GM23338 (cell line): ENCODE data around the gene FLRT2. TPM values are rescaled to one million over a fixed set of nuclear protein-coding genes. Genes with fewer than 3 reads are reported as not detected.

ENCODE experiments used
- ATAC-seq: fragments of 200-7000 bp; cut with Tn5 transposase; 3 replicates; pipeline ENCODE4 v1.9.1; 2020
- DNase-seq: peaks from one replicate; pipeline ENCODE4 v3.0.0-alpha.2; 2015; ENCODE audit warnings: low spot score
- H2AFZ ChIP-seq: fragments of 200-600 bp; sonication (generic); 2 replicates; pipeline ENCODE4 v1.8.0; 2016; ENCODE audit warnings: antibody characterized with exemption, mild to moderate bottlenecking, moderate library complexity
- H3F3A ChIP-seq: fragments of 200-600 bp; sonication (generic); replicated peaks from 2 replicates; pipeline ENCODE4 v1.8.0; 2017; ENCODE audit warnings: antibody characterized with exemption, mixed run types, low read depth
- H3K27ac ChIP-seq: fragments of 200-600 bp; sonication (generic); 2 replicates; pipeline ENCODE4 v1.6.1; 2016; ENCODE audit warnings: low read depth
- H3K27me3 ChIP-seq: fragments of 200-600 bp; sonication (generic); 2 replicates; pipeline ENCODE4 v1.8.0; 2016; ENCODE audit warnings: mild to moderate bottlenecking, mixed run types, moderate library complexity; ENCODE audit not compliant: insufficient read depth
- H3K36me3 ChIP-seq: fragments of 200-600 bp; sonication (generic); 2 replicates; pipeline ENCODE4 v1.8.0; 2016; ENCODE audit warnings: mild to moderate bottlenecking; ENCODE audit not compliant: insufficient read depth
- H3K4me1 ChIP-seq: fragments of 200-600 bp; sonication (generic); 2 replicates; pipeline ENCODE4 v1.8.0; 2016; ENCODE audit warnings: mild to moderate bottlenecking, moderate library complexity; ENCODE audit not compliant: insufficient read depth
- H3K4me2 ChIP-seq: fragments of 200-600 bp; sonication (generic); 2 replicates; pipeline ENCODE4 v1.7.1; 2017; ENCODE audit warnings: mixed run types
- H3K4me3 ChIP-seq: fragments of 200-600 bp; sonication (generic); 2 replicates; pipeline ENCODE4 v1.6.1; 2016; ENCODE audit warnings: mixed run types
- H3K79me2 ChIP-seq: fragments of 200-600 bp; sonication (generic); replicated peaks from 2 replicates; pipeline ENCODE4 v1.8.0; 2017; ENCODE audit warnings: mild to moderate bottlenecking; ENCODE audit not compliant: insufficient read depth
- H3K9me2 ChIP-seq: fragments of 200-600 bp; sonication (generic); 2 replicates; pipeline ENCODE4 v1.8.0; 2017; ENCODE audit not compliant: insufficient read depth
- H4K20me1 ChIP-seq: fragments of 200-600 bp; sonication (generic); replicated peaks from 2 replicates; pipeline ENCODE4 v1.8.0; 2017; ENCODE audit warnings: mild to moderate bottlenecking; ENCODE audit not compliant: insufficient read depth
- H3K27ac Mint-ChIP-seq: 2 replicates; pipeline ENCODE4 v1.8.0; 2020; ENCODE audit warnings: inconsistent platforms, mild to moderate bottlenecking, moderate library complexity, mixed read lengths
- H3K27me3 Mint-ChIP-seq: 3 replicates; pipeline ENCODE4 v1.8.0; 2022; ENCODE audit warnings: low read depth, mild to moderate bottlenecking, moderate library complexity, mixed read lengths, inconsistent platforms; ENCODE audit not compliant: insufficient read depth, poor library complexity
- H3K36me3 Mint-ChIP-seq: 3 replicates; pipeline ENCODE4 v1.8.0; 2021; ENCODE audit warnings: low read depth, mild to moderate bottlenecking, inconsistent platforms, moderate library complexity, mixed read lengths
- H3K4me1 Mint-ChIP-seq: 3 replicates; pipeline ENCODE4 v1.8.0; 2020; ENCODE audit warnings: mild to moderate bottlenecking, inconsistent platforms, mixed read lengths
- H3K4me3 Mint-ChIP-seq: 3 replicates; pipeline ENCODE4 v1.8.0; 2021; ENCODE audit warnings: moderate library complexity, mild to moderate bottlenecking, inconsistent platforms, mixed read lengths
- H3K9me3 Mint-ChIP-seq: 3 replicates; pipeline ENCODE4 v1.8.0; 2020; ENCODE audit warnings: moderate library complexity, mild to moderate bottlenecking, inconsistent platforms, mixed read lengths
- CREB1 ChIP-seq: fragments of 250-450 bp; sonication (Bioruptor Pico); IDR thresholded peaks from 2 replicates; pipeline ENCODE4 v1.5.0; 2020; ENCODE audit warnings: low read depth, mild to moderate bottlenecking, moderate library complexity
- CTCF ChIP-seq, 2 experiments: fragments of 200-600 bp in 1 of 2; sonication (generic) in 1 of 2; conservative IDR thresholded peaks; 2 replicates each; pipeline versions ENCODE4 v1.5.1 to v1.6.1; 2016 to 2017; ENCODE audit warnings: antibody characterized with exemption in 2 of 2, low read depth in 2 of 2, mild to moderate bottlenecking in 2 of 2, moderate library complexity in 1 of 2
- ETS1 ChIP-seq: IDR thresholded peaks from 2 replicates; pipeline ENCODE4 v1.6.1; 2016; ENCODE audit warnings: antibody characterized with exemption
- REST ChIP-seq: IDR thresholded peaks from one replicate; pipeline ENCODE4 v1.6.1; 2018; ENCODE audit warnings: antibody characterized with exemption; ENCODE audit not compliant: unreplicated experiment
- polyA plus RNA-seq: library from polyadenylated mRNA; unstranded; fragments of >200 nt; fragmentation: Nextera tagmentation; extraction: Ambion mirVana; gene quantifications from 2 replicates; pipeline ENCODE4 v1.2.1, GENCODE V29; 2016
- total RNA-seq: library from RNA; depleted of rRNA; stranded (reverse); fragments of >200 nt; shearing (Covaris generic); gene quantifications from 2 replicates; pipeline ENCODE4 v1.2.3, GENCODE V29; 2014

FLRT2 gene
- total and polyA plus RNA-seq, 2 experiments from 2014 or later, result 4.3 to 7.4 TPM

GRCh38 chr14:85596562-85596961 is 66.6 kb downstream of the FLRT2 start:
- Mint-ChIP-seq H3K36me3 (no peaks in the 10 kb centered on the region), H3K27ac (no peak overlapping the region)

More at GRCh38 chr14:85596562-85596961, 66.6 kb downstream of the FLRT2 start:
- H3K4me3 ChIP-seq, result no peak overlapping the region
- H3K4me2 ChIP-seq, result no peak overlapping the region
- ATAC-seq, result no peak
- H3K36me3 ChIP-seq, result no peaks in the 10 kb centered on the region
- Mint-ChIP-seq H3K9me3 (no peaks in the 10 kb centered on the region), H3K27me3 (no peaks in the 10 kb centered on the region), H3K4me1 (peaks cover 13% of the 10 kb centered on the region), H3K4me3 (no peak overlapping the region)
- no peaks in the 10 kb centered on the region for H3F3A ChIP-seq
- no peak for DNase-seq
- H3K27ac ChIP-seq, result no peak overlapping the region
- H3K27me3 ChIP-seq, result no peaks in the 10 kb centered on the region
- TF ChIP-seq CTCF (conservative IDR thresholded peaks at IDR 0.05; ENCODE audit: low read depth in 2 of 2) (no peak), REST (no peak), CREB1 (CRISPR knock-in tag) (no peak), ETS1 (no peak)
- H3K4me1 ChIP-seq, result peaks cover 11% of the 10 kb centered on the region
- peaks cover 5% of the 10 kb centered on the region; the same call in 1 of the 2 replicates for H3K9me2 ChIP-seq
- H2AFZ ChIP-seq, result no peak overlapping the region
- no peaks in the 10 kb centered on the region for H3K79me2 ChIP-seq
- H4K20me1 ChIP-seq, result no peaks in the 10 kb centered on the region
